Upper lobe of left lung (tissue), 6 donors: ENCODE results near the gene ADCY2. TPM values are rescaled to one million over a fixed set of nuclear protein-coding genes. Genes with fewer than 3 reads are reported as not detected.

ENCODE experiments used
- ATAC-seq, 2 donors: fragments of 200-7000 bp; cut with Tn5 transposase; one replicate each; pipeline ENCODE4 v1.9.1; 2022; ENCODE audit warnings: mild to moderate bottlenecking in 2 of 2, moderate library complexity in 2 of 2; ENCODE audit not compliant: low FRiP score in 2 of 2
- DNase-seq, 2 donors: peaks; one replicate each; pipeline ENCODE4 v3.0.0-alpha.2; 2019 to 2020
- H3K27ac ChIP-seq, 4 donors: fragments of 200-600 bp; sonication (generic); one replicate each; pipeline ENCODE4 v1.5.1; 2016 to 2019
- H3K27me3 ChIP-seq, 4 donors: fragments of 200-600 bp; sonication (generic); one replicate each; pipeline ENCODE4 v1.5.1; 2017 to 2019
- H3K36me3 ChIP-seq, 4 donors: fragments of 200-600 bp; sonication (generic); one replicate each; pipeline ENCODE4 v1.5.1; 2016 to 2019
- H3K4me1 ChIP-seq, 4 donors: fragments of 200-600 bp; sonication (generic); one replicate each; pipeline ENCODE4 v1.5.1; 2018 to 2019
- H3K4me3 ChIP-seq, 4 donors: fragments of 200-600 bp; sonication (generic); one replicate each; pipeline ENCODE4 v1.5.1; 2017 to 2019; ENCODE audit warnings: mild to moderate bottlenecking in 2 of 4, moderate library complexity in 1 of 4
- H3K9me3 ChIP-seq, 4 donors: fragments of 200-600 bp; sonication (generic); one replicate each; pipeline ENCODE4 v1.5.1; 2018 to 2019
- CTCF ChIP-seq, 6 experiments: fragments of 450-650 bp in 4 of 6; fragments of 200-600 bp in 2 of 6; sonication (generic) in 2 of 6; IDR thresholded peaks; one replicate each; pipeline ENCODE4 v1.5.1; 2016 to 2019; ENCODE audit warnings: antibody characterized with exemption in 6 of 6
- EP300 ChIP-seq, 4 donors: sonication (generic); formaldehyde crosslinking; IDR thresholded peaks; one replicate each; pipeline ENCODE4 v1.5.1; 2017; ENCODE audit warnings: antibody characterized with exemption in 4 of 4, control low read depth in 2 of 4
- POLR2A ChIP-seq, 4 donors: fragments of 450-650 bp; IDR thresholded peaks; one replicate each; pipeline ENCODE4 v1.5.1; 2016 to 2017; ENCODE audit warnings: antibody characterized with exemption in 4 of 4, mild to moderate bottlenecking in 2 of 4
- POLR2AphosphoS5 ChIP-seq, 2 donors: sonication (generic); formaldehyde crosslinking; IDR thresholded peaks; one replicate each; pipeline ENCODE4 v1.5.1; 2017; ENCODE audit warnings: antibody characterized with exemption in 2 of 2
- WGBS, 2 donors: methylation state at CpG; one replicate each; pipeline ENCODE4 v1.1.5; 2017 to 2018; 5-methylcytosine and 5-hydroxymethylcytosine counted together
- total RNA-seq, 6 donors: library from RNA; depleted of rRNA in 4 of 6; stranded (reverse); fragments of >200 nt in 4 of 6; gene quantifications; one replicate each; pipeline versions ENCODE4 v1.1.0 to v1.2.1, GENCODE V29; 2016 to 2021
- donor health status: DM: no; HTN: no; CAD: no; lungs with moderate emphysema.
- donor health status: DM: no; HTN: yes; CAD: no; lungs with severe emphysema.

The ADCY2 gene
- total RNA-seq, 6 donors from 2014 or later: 0.20 to 2.4 (median 0.46) TPM; not detected in 1

- DNase-seq: no peak
Observed at GRCh38 chr5:7495131-7495517, 99.2 kb downstream of the ADCY2 start.

GRCh38 chr5:7500256-7500655 is 104.3 kb downstream of the ADCY2 start:
- Histone ChIP-seq H3K27me3 (no peaks in the 10 kb centered on the region), H3K4me3 (no peak overlapping the region), H3K36me3 (no peaks in the 10 kb centered on the region), H3K9me3 (no peaks in the 10 kb centered on the region), H3K4me1 (no peaks in the 10 kb centered on the region), H3K27ac (no peak overlapping the region)
- 82% methylated on average over 3 of the region's 3 CpGs for WGBS, 2 donors
- DNase-seq (no peak), ATAC-seq (no peak)
- TF ChIP-seq CTCF (IDR thresholded peaks at IDR 0.05) (no peak), POLR2AphosphoS5 (IDR thresholded peaks at IDR 0.05) (no peak), POLR2A (IDR thresholded peaks at IDR 0.05) (no peak), EP300 (IDR thresholded peaks at IDR 0.05) (no peak)

More at GRCh38 chr5:7495131-7495517, 99.2 kb downstream of the ADCY2 start:
- Histone ChIP-seq H3K9me3 (no peaks in the 10 kb centered on the region), H3K36me3 (no peaks in the 10 kb centered on the region), H3K4me1 (no peaks in the 10 kb centered on the region), H3K4me3 (no peak overlapping the region), H3K27me3 (no peaks in the 10 kb centered on the region), H3K27ac (no peak overlapping the region)
- no peak for ATAC-seq
- WGBS, 2 donors: 52 to 59% methylated on average over 5 of the region's 5 CpGs
- TF ChIP-seq POLR2A (IDR thresholded peaks at IDR 0.05) (no peak), CTCF (IDR thresholded peaks at IDR 0.05) (no peak), EP300 (IDR thresholded peaks at IDR 0.05) (no peak), POLR2AphosphoS5 (IDR thresholded peaks at IDR 0.05) (no peak)

GRCh38 chr5:7501061-7501460 is 105.1 kb downstream of the ADCY2 start:
- no peak overlapping the region for H3K4me3 ChIP-seq
- no peak for DNase-seq

GRCh38 chr5:7503564-7503963 is 107.6 kb downstream of the ADCY2 start:
- H3K4me1 ChIP-seq: no peaks in the 10 kb centered on the region
- no peaks in the 10 kb centered on the region for H3K27me3 ChIP-seq
- H3K27ac ChIP-seq: no peak overlapping the region
- H3K9me3 ChIP-seq: no peaks in the 10 kb centered on the region
- H3K36me3 ChIP-seq: no peaks in the 10 kb centered on the region
- DNase-seq: no peak
- H3K4me3 ChIP-seq: no peak overlapping the region
- no peak for TF ChIP-seq CTCF (IDR thresholded peaks at IDR 0.05)
- no peak for TF ChIP-seq EP300 (IDR thresholded peaks at IDR 0.05)
- no peak for TF ChIP-seq POLR2AphosphoS5 (IDR thresholded peaks at IDR 0.05)
- no peak for ATAC-seq
- WGBS, 2 donors: 71 to 78% methylated on average over 9 of the region's 9 CpGs

More at GRCh38 chr5:7501061-7501460, 105.1 kb downstream of the ADCY2 start:
- Histone ChIP-seq H3K27ac (no peak overlapping the region), H3K9me3 (no peaks in the 10 kb centered on the region), H3K27me3 (no peaks in the 10 kb centered on the region), H3K36me3 (no peaks in the 10 kb centered on the region), H3K4me1 (no peaks in the 10 kb centered on the region)
- no peak for ATAC-seq
- TF ChIP-seq POLR2AphosphoS5 (IDR thresholded peaks at IDR 0.05) (no peak), CTCF (IDR thresholded peaks at IDR 0.05) (no peak), EP300 (IDR thresholded peaks at IDR 0.05) (no peak), POLR2A (IDR thresholded peaks at IDR 0.05) (no peak)
- WGBS, 2 donors: 67% methylated on average over 2 of the region's 2 CpGs

GRCh38 chr5:7515284-7515914 is 119.5 kb downstream of the ADCY2 start:
- H3K9me3 ChIP-seq: no peaks in the 10 kb centered on the region
- no peak for DNase-seq
- 81 to 82% methylated on average over 3 of the region's 3 CpGs for WGBS, 2 donors

More at GRCh38 chr5:7515284-7515914, 119.5 kb downstream of the ADCY2 start:
- H3K36me3 ChIP-seq: no peaks in the 10 kb centered on the region
- H3K4me3 ChIP-seq: no peak overlapping the region
- H3K4me1 ChIP-seq: no peaks in the 10 kb centered on the region
- ATAC-seq: no peak
- no peaks in the 10 kb centered on the region for H3K27me3 ChIP-seq
- H3K27ac ChIP-seq: no peak overlapping the region
- TF ChIP-seq EP300 (IDR thresholded peaks at IDR 0.05) (no peak), POLR2AphosphoS5 (IDR thresholded peaks at IDR 0.05) (no peak), CTCF (IDR thresholded peaks at IDR 0.05) (no peak)
